Astrocyte of the cerebellum (primary cell): ENCODE measurements around the gene EVA1C.

ENCODE experiments used
- DNase-seq: peaks from one replicate; pipeline ENCODE4 v3.0.0-alpha.2; 2011; ENCODE audit warnings: low read depth
- H3K4me3 ChIP-seq: 2 replicates; pipeline ENCODE4 v1.5.1; 2011; ENCODE audit warnings: mild to moderate bottlenecking, low read depth, low read length, moderate library complexity
- in situ Hi-C: cut with HindIII; loops from 2 replicates; pipeline ENCODE4 v1.10.0; 2017; ENCODE audit warnings: low sequenced_read_pairs
- TF ChIP-seq, protein P1 (sequence below): IDR thresholded peaks from 2 replicates; pipeline ENCODE4 v1.5.1; 2012; ENCODE audit warnings: low read length, low read depth, moderate library complexity, mild to moderate bottlenecking; ENCODE audit errors: missing control alignments

The EVA1C gene

DNA sequence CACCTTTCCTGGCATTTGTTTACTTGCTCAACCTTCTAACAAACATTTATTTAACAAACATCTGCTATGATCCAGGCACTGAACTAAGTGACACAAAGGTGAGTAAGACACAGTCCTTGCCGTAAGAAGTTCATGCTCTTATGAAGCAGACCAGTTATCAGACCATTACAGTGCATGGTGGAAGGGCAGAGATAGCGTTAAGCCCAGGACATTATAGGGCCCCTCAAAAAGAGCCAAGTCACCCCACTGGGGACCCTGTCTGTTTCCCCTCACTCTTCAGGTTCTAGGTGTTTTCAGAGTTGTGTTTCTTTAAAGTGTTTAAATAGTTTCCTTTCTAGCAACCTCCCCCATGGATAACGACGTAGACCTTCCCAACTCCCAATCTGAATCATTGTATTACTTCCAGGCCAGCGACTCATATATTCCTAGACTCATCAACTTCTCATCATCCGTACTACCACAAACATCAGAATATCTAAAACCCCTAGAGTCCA lies 133.5 kb downstream of the EVA1C start:
- in situ Hi-C loops: no loop called here
- TF ChIP-seq, protein P1, sequence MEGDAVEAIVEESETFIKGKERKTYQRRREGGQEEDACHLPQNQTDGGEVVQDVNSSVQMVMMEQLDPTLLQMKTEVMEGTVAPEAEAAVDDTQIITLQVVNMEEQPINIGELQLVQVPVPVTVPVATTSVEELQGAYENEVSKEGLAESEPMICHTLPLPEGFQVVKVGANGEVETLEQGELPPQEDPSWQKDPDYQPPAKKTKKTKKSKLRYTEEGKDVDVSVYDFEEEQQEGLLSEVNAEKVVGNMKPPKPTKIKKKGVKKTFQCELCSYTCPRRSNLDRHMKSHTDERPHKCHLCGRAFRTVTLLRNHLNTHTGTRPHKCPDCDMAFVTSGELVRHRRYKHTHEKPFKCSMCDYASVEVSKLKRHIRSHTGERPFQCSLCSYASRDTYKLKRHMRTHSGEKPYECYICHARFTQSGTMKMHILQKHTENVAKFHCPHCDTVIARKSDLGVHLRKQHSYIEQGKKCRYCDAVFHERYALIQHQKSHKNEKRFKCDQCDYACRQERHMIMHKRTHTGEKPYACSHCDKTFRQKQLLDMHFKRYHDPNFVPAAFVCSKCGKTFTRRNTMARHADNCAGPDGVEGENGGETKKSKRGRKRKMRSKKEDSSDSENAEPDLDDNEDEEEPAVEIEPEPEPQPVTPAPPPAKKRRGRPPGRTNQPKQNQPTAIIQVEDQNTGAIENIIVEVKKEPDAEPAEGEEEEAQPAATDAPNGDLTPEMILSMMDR: no peak
- DNase-seq: no peak
- no peak overlapping the region for H3K4me3 ChIP-seq

DNA sequence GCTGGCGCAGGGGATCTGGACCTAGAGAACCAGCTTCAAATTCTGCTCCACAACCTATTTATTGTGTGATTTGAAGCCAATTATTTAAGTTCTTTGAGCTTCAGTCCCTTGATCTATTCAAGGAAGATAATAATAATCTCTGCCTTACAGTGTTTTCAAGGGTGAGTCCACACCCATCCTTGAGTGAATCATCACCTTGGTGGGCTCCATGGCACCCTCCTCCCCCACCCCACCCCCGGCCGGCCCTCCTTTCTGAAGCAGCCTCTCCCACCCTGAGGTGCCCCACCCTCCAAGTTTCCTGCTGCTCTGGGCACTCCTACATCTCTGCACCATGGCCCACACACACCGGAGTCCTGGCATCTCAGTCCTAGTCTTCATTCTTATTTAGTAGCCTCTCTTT lies 134.5 kb downstream of the EVA1C start:
- TF ChIP-seq, protein P1: no peak
- H3K4me3 ChIP-seq: no peak overlapping the region
- in situ Hi-C loops: no loop called here
- DNase-seq: no peak

DNA sequence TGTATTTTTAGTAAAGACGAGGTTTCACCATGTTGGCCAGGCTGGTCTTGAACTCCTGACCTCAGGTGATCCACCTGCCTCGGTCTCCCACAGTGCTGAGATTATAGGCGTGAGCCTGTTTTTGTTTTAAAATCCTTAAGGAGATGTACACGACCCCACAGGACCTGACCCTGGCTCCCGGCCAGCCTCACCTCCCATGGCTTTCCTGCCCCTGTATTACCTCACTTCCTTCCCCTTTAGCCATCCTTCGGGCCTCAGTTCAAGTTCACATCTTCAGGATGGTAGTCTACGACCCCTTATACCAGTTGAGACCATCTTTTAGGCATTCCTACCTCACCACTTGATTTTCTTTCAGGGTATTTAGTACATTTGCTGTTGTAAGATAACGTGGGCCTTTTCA lies 136.5 kb downstream of the EVA1C start:
- in situ Hi-C loops: no loop called here
- TF ChIP-seq, protein P1: no peak
- H3K4me3 ChIP-seq: no peak overlapping the region
- DNase-seq: no peak

DNA sequence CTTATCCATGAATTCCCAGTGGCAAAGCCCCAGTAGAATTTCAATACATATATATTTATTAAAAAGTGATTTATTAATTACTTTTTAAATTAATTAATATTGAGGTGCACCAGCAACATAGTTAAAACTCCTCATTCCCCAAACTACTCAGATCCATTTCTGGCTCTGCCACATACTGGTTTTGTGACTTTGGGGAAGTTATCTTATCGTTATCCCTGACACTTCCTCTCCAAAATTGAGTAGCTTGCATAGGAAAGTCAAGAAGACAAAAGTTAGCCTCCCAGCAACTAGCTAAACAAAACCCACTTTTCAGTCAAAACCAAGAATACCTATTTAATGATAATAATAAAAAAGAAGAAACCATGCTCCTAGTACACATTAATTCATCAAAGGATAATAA lies 136.9 kb downstream of the EVA1C start:
- no peak for DNase-seq
- in situ Hi-C loops: no loop called here
- no peak overlapping the region for H3K4me3 ChIP-seq
- TF ChIP-seq, protein P1: no peak

DNA sequence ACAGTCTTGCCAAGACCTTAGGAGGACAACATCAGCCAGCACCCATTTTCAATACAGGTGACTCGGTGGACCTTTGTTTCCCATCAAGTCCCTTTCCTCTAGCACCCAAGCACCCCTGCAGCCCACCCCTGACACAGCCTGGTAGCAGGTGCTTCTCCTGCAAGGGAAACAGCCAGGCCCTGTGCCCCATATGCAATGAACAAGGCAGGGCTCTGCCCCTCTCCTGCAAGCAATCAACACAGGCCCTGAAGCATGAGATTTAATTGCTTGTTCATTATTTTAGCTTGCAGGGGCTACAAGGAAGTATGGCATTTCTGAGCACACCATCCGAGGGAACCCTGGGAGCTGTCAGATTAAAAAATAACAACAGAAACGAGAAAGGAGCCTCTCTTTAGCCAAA lies 137.4 kb downstream of the EVA1C start:
- in situ Hi-C loops: no loop called here
- TF ChIP-seq, protein P1: no peak
- DNase-seq: no peak
- no peak overlapping the region for H3K4me3 ChIP-seq

DNA sequence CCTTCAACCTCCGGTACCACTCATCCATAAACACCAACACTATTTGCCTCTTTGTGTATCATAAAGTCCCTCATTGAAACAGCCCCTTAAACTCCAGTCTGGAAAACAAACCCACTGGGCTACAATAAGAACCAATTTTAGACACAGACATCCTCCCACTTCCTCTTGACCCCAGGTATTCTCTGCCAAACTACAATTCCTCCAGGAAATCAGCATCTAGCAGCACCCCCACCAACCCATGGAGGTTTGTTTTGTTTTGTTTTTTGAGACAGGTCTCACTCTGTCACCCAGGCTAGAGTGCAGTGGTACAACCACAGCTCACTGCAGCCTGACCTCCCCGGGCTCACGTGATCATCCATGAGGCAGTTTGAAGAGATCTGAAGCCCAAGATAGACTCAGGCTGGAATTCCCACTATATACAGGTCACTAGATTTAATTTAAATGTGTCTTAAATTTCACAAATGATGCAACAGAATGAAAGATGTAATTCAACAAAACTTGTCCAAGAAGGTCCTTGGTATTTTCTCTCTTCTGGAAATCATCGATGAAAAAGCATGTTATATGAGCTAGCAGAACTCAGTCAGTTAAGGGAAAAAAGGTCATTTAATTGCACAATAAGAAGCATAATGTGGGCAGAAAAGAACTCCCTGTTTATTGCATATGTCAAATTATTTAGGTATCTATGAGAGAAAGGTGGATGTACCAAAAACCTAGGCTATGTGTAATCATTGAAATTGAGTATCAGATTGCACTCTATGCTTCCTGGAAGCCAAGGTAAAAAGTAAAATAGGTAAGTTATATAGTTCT lies 142.5 kb downstream of the EVA1C start:
- in situ Hi-C loops: no loop called here
- TF ChIP-seq, protein P1: no peak
- DNase-seq: no peak
- H3K4me3 ChIP-seq: no peak overlapping the region
